Measurements from ENCODE around the gene RAB17.

GRCh38 chr2:237533668-237534161, 56.8 kb downstream of the RAB17 start:
- TF ChIP-seq CTCF (IDR thresholded peaks at IDR 0.05) (no peak), POLR2AphosphoS5 (IDR thresholded peaks at IDR 0.05; ENCODE audit: low read depth, low read length) (no peak), TCF7L2 (IDR thresholded peaks at IDR 0.05; ENCODE audit: low read depth, low read length) (no peak)
